HG03565 (cell line): ENCODE data around the gene CCDC33.

Experiments
- ATAC-seq: cut with Tn5 transposase; IDR thresholded peaks from one replicate; pipeline ENCODE4 v1.9.1; 2021; ENCODE audit warnings: mild to moderate bottlenecking, moderate library complexity; ENCODE audit not compliant: unreplicated experiment

CCDC33 gene

DNA sequence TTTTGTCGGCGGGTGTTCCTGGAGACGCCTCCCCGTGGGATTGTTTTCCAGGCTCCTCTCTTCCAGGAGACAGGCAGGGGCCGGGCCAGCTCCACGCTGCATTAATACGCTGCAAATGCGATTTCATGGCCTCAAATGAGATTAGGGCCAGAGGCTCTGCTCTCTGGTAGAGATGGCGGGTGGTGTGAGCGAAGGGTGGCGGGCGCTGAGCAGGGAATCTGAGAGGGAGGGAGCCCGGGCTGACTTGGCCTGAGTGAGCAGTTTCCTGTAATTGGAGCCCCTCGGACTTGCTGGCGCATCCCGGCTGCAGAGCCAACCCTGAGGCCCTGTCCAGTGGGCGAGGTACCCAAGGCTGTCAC lies 7.4 kb upstream of the CCDC33 start:
- no peak for ATAC-seq

DNA sequence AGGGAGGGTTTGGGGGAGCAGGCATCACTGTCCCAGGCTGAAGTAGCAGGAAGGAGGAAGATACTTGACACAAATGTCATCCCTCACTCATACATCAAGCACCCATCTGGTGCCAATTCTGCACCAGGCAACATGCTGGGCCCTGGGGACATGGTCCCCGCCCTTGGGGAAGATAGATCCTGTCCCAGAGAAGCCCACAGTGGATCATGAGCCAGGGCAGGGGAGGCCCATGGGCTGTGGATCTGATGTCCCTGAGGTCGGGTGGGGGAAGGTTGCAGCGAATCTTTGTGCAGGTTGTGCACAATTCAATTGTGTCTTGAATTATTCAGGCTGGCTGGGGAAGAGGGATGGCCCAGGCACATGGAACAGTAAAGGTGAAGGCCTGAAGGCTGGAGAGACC lies 6.4 kb upstream of the CCDC33 start:
- no peak for ATAC-seq

DNA sequence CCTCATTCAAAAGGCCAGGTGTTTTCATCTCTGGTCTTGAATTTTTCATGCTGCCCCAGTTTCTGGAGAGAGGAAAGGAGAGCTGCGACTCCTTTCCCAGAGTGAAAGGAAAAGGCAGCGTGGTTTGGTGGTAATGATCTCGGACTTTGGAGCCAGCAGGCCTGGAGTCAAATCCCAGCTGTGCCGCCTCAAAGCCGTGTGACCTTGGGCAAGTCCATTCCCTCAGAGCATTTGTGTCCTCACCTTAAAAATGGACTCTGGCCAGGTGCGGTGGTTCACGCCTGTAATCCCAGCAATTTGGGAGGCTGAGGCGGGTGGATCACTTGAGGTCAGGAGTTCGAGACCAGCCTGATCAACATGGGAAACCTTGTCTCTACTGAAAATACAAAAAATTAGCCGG lies 4.7 kb upstream of the CCDC33 start:
- ATAC-seq, result no peak

DNA sequence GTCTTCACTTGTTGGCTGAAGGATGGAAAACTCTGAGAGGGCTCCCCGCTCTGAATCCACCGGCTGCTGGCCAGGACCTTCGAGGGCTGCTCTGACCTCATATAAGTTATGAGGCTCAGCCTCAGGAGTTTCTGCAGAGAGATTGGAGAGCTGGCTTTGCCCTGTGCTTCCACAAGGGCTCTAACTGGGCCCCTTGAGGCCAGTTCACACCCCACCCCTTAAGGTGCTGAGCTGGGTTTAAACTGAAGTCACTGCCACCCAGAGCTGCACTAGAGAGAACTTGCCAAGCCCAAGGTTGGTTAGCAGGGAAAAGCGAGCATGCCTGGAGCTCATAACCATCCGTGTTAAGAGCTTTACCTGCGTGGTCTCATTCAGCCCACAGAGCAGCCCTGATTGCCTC lies 2.8 kb upstream of the CCDC33 start:
- ATAC-seq, result no peak

DNA sequence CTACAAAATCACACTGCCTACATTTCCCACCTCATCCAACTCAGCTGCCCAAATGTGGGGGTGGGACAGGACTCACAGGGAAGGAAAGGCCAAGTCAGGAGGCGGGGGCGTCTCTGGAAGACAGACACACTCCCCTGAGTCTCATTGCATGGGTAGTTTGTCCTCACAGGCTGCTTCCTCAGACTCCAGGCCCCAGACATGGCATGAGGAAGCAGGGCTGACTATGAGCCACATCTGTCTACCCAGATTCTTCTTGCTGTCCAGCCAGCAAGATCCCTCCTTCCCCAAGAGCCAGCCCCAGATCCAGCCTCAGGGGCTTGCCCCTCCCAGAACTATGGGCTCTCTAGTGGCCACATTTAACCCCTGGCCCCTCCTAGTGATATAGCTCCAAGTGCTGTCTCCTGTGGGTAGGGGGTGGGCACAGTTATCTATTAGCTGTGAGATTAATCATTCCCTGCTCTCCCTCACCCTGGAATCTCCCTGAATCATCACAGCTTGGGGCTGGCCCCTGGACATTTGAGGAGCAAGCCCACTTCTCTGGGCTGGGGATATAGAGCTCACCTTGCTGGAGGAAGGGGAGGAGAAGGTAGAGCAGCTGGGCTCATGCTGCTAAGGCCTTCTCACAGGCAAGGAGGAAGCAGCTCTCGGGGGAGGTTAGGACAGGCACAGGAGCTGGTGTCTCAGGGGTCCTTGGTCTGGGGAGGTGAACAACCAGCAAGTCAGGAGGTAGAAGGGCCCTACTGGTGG lies 2.1 kb upstream of the CCDC33 start:
- no peak for ATAC-seq

DNA sequence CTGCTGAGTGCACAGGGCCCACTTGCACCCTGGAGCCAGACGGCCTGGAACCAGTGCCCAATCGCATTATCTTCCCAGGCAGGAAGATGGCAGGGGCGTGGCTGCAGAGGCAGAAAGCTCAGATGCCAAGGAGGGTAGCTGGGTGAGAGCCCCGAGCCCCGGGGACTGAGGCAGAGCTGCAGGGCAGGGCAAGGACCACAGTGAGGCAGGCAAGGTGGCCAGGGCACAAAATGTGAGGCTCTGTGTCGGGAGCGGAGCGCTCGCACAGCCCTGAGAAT lies 1.6 kb upstream of the CCDC33 start:
- no peak for ATAC-seq

DNA sequence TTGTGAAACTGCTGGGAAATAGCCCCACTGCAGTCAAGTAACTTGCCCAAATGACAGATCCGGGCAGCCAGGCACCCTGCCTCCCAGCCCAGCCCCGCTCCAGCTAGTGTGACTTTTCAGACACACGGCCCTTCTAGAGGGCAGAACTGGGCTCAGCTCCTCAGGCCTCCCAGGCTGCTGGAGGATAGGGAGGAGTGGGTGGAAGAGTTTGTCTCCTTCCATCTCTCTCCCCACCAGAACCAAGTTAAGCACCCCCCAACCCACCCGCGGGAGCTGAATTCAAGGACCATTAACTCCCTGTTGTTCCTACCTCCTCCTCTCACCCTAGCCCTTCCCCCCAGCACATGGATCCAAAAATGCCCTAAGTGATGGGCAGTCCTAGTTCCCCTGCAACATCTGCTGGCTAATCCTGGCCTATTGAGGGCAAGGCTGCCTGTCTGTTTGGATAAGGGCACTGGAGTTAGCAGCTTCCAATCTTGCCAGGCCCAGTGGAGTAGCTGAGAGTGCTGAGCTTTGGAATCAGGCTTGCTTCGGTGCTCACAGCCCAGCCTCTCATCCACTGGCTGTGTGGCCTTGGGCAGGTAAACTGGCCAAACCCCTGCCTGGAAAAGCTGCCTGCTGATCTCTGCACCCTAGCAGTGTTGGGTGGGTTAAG lies 3.1 kb downstream of the CCDC33 start:
- ATAC-seq, result no peak

DNA sequence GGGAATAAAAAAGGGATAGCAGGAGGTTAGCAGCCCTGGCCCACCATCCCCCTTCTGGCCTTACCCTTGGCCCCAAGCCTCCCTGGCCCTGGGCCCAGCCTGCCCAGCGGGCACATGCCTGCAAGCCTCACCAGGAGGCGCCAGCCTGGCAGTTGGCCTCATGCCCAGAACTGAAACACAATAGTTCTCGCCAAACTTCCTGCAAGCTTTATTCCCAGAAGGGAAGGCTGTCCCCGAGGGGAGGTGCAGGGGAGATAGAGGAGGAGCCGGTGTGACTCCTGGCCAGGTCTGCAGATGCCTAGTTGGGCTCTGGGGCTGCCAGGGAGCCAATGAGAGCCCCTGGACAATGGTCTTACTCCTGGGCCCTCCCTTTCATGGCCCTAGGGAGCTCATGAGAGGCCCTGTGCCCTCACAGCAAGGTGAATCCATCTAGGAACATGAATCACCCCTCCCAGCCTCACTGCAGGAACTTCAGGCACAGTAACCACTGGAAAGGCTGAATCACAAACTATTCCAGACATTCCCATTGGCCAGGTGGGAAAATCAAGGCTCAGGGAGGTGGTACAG lies 4.0 kb downstream of the CCDC33 start:
- no peak for ATAC-seq

DNA sequence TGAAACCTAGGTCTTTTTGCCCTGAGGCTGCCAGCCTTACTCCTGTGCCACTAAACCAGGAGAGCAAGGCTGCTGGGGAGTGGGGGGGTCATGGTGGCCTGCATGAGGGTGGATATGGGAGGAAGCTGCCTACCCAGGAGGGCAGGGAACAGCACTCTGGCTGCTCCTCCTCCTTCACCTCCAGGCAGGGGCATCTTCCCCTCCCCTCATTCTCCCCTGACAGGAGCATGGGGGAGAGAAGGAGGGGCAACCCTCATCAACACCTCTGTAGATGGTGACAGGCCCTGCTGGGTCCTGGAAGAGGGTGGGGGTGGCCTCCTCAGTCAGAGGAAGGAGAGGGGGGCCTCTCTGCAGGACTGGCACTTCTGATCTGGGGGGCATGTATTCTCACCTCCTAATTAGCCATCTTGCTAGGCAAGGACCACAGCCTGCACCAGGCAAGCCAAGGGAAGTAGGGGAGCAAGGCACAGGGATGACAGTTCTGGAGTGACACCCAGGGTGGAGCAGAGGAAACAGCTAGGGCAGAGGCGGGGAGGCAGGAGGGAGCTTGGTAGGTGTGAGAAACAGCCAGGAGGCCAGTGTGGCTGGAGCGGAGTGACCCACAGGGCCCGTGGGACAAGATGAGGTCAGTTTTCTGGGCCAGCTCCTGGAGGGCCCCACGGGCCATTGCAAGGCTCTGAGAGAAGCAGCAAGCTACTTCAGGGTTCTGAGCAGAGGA lies 4.9 kb downstream of the CCDC33 start:
- no peak for ATAC-seq

DNA sequence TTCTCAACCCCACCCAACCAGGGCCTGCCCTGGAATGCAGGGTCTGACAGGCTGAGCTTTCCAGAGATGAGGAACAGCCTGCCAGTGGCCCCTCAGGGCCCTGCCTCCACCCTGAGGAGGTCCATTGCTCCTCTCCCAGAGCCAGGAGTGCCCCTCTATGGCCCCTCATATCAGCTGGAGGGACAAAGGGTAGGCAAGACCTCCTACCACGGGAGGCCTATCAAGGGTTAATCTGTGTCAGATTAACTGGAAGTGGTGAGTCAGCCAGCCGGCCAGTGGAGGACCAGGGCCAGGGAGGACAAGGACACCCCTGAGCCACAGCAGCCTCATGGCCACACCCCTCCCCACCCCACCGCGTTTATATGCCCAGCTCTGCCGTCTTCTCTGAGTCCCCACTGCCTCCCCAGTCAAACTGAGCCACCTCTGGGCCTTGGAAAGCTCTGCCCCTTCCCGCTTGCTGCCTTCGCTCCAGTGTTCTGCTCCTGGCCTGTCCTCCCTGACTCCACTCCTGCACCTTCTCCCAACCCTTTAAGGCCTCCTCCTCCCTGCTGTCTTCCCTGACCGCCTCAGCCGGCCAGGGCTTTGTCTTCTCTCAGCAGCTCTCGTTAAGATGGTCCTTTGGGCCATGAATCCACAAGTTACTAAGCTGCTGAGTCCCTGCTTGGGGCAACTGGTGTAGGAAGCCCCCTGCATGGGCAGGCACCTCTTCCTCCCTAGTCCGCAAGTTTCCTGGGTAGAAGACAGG lies 6.5 kb downstream of the CCDC33 start:
- no peak for ATAC-seq

DNA sequence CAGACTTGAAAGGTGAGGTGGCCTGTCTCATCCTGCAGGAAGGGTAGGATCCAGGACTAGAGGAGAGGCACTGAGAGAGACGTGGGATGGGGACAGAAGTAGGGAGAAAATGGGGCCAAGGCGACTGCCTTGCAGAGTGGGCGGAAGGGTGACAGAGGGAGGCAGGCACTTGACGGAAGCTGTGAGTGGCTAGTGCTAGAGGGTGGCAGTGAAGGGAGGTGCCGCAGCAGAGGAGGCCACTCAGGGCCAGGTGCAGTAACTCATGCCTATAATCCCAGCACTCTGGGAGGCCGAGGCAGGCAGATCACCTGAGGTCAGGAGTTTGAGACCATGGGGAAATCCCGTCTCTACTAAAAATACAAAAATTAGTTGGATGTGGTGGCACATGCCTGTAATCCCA lies 7.3 kb downstream of the CCDC33 start:
- ATAC-seq, result no peak

DNA sequence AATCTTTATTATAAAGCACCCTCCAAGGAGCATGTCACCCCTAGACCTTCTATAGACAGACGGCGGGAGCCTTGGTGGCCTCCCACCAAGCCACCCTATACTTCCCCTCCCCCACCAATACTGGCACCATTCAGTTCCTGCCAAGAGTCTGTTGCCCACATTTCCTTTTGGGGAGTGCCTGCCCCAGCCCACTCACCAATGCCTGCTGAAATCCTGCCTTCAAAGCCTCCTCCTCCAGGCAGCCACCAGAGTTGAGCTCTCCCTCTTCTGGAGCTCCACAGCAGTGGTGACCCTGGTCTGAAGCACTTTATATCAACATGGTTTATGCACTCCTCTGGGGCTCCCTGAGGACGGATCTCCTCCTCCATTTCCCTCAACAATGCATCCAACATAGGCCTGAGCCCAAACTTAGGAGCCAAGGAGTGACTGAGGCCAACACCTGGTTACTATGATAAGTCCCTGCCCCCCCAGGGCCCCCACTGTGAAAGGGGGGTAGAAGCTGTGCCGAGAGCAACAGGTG lies 8.8 kb downstream of the CCDC33 start:
- ATAC-seq, result no peak

DNA sequence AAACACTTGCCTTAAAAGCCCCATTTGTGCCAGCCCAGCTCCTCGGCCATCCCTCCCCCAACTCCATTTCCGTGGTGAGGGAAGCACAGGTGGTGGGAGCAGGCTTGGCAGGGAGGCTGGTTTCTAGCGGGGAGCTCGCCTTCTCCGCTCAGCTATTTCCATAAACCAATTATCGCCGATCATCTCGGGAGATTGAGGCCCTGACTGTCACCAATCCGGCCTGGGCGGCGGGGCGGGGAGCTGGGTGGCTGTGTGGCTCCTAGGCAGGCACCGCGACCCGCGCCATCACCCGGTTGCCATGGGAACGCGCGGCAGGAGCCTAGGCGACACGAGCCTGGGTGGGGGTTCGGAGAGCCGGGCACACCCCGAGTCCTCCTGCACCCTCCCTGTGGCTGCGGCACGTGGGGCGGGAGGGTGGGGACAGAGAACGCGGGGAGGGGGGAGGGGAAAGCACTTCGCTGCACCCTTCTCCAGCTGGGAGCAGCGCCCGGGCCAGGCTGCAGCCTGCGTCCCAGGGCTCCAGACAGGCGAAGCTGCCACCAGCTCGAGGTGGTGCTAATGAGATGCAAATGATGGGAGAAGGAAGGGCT lies 9.3 kb downstream of the CCDC33 start:
- ATAC-seq, result no peak

DNA sequence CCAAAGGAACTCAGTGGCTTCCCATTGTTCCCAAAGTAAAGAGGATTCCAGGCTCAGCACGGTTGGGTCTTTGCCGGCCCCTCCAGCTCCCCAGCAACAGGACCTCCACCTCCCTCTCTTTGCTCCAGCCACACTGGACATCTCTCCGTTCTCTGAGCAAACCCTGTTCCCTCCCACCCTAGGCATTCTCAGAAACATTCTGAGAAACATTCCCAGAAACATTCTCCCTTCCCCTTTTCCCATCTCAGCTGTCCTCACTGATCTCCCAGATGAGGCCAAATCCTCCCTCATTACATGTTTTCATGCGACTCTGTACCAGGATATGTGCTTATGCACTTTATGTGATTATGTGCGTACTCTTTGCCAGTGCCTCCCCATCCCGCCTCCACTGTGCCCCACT lies 14.1 kb downstream of the CCDC33 start:
- ATAC-seq, result no peak

DNA sequence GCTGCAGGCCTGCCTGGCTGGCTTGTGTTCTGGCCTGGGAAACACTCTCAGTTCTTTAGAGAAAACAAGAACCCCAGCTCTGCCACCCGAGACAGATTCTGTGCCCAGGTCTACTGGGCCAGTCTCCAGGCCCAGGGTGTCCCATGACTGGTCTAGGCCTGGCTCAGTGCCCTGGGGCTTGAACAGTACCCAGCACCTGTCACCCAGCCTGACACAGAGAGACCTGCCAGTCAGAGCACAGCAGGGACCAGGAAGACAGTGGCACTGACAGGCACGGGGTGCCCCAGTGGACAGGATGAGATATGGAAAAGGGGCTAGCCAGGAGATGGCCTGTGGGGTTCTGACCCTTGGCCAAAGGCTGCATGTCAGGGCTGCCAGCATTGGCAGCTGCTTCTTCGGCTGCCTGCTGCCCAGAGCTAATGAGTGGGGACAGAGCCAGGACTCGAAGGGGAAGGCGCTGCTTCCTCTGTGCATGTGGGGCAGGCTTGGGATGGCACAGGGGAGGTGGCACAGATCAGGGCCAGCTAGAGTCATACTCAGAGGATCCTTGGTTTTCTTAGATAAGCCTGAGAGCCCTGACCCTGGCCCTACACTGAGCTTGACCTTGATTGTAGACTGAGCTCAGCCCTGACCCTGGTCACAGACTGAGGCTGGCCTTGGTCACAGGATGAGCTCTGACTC lies 15.1 kb downstream of the CCDC33 start:
- no peak for ATAC-seq

DNA sequence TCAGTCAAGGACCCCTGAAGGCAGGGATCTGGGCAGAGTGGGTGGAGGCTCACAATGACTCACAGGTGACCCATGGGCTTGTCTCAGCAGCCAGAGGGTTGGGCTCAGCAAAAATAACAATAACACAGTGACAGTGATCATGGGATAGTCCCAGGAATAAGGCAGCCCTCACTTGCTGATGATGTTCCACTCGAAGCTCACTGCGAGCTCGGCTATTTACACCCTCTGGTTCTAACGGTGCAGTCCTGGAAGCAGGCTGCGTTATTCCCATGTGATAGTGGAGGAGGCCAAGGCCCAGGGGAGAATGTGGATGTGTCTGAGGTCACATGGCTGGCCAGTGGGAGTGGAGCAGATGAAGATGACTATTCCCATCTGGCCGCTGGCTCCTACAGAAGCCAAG lies 16.2 kb downstream of the CCDC33 start:
- no peak for ATAC-seq

DNA sequence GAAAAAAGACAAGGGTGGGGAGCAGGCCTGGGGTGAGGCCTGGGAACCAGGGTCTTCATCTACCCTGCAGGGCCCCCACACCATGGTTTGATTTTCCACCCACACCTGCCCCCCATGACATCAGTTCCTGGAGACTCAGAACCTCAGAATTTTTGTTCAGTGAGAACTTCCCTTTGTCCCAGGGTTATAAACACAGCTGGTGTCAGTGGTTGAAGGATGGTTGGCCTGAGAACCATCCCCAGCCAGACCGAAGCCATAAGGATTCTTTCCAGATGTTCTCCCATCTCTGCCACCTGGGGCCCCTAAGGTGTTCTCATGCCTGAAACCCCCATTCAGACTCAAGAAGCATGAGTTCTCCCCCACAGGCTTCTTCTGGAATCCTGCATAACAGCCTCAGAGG lies 16.6 kb downstream of the CCDC33 start:
- no peak for ATAC-seq

DNA sequence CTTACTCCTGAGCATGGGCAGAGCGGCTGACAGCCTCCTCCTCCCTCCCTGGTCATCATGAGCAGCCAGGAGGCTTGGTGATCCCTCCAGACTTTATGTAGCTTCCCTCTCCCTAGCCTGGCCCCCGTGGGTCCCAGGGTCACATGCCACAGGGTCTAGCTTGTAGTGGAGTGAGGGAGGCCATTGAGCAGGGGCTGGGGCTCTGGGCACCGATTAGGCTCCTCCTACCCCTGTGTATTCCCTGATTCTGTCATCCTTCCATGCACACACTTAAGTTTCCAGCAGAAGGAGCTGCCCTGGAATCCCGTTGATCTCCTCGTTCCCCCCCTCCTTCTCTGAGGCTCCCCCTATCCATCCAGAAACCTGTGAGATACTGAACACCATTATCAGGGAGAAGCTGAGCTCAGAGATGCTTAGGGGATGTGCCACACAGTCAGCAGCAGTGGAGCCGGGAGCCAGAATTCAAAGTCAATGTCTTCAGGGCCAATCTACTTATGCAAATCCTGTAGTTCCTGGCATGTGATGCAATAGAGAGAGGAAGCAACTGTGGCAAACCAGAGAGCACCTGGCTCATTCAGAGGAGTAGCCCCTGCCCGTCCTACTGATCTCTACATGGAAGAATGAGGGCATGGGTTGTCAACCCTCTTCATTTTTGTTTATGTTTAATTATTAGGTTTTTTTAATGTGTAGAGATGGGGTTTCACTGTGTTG lies 17.2 kb downstream of the CCDC33 start:
- ATAC-seq, result no peak

DNA sequence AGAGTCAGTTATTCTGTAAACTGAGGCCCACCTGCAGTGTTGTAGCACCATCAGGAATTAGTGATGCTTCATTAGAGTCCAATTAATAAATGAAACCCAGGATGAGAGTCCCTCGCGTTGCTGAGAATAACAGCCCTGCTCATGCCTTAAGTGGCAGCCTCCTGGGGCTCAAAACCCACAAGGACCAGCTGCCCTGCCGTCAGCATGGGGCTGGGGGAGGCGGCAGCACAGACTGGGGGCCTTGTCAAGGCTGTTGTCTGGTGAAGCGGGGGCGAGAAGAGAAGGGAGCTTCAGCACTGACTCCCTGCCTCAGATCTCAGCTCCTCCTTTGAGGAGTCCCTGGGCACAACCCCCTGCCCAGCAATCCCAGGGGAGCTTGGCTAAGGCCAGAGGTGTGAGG lies 21.0 kb downstream of the CCDC33 start:
- no peak for ATAC-seq

DNA sequence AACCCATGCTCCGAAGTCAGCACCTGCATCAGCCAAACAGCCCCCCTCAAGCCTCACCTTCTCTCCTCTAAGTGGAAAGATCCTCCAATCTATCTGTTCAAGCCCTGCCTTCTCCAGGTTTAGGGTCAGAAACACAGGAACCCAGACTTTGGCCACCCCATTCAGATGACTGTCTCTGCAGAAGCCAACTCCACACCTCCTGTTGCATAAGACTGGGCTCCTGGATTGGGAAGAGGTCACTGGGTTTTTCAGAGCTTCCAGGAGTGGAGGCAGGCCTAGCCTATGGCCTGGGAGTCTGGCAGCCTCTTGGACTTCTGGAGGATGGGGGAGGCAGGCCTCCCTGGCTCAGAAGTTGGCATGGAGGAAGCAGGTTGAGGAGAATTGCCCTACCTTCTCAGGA lies 21.5 kb downstream of the CCDC33 start:
- no peak for ATAC-seq
